ENCODE results near the gene NUCKS1.

- TF ChIP-seq CTCF (conservative IDR thresholded peaks at IDR 0.05 in 1 of 2, IDR thresholded peaks at IDR 0.05 in 1 of 2; ENCODE audit: extremely low read depth in 1 of 2, insufficient read depth in 1 of 2, low read depth in 1 of 2, low read length in 2 of 2), result no peak
- no peak for TF ChIP-seq EZH2 (IDR thresholded peaks at IDR 0.05; ENCODE audit: borderline replicate concordance, low read length)
Measured at GRCh38 chr1:205710201-205711062, 39.5 kb downstream of the NUCKS1 start.
